Measurements from ENCODE around the gene STX16.

Gene STX16

DNA sequence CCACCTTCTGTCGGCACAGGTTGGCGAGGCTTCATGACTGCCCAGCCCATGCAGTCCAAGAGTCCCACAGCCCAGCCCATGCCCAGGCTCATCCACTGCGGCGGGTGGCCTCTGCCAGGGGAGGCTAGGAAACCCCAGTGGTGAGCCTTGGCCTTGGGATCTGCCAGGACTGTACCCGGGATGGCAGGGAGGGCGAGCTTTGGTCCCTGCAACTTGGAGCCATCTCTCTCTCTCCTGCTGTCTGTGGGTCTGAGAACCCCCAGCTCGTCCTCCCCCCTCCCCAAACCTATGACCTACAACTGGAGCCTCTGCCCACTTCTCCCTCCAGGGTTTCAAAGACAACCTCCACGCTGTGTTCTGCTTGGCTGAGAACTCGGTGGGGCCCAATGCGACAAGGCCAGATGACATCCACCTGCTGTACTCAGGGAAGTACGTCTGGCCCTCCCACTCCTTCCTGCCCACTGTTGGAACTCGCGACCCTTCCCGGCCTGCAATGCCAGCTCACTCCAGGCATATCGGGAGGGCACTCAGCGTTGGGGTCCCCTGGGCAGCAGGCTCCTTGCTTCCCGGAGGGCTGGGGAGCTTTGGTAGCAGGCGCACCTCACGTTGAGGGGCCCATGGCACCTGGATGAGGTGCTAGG lies 61.2 kb downstream of the STX16 start:
- H3K27ac ChIP-seq (ENCODE audit: low read depth, low read length) = no peak overlapping the region
- no peaks in the 10 kb centered on the region for H3K9me3 ChIP-seq (ENCODE audit: low read length)
- no peak overlapping the region for H3K9ac ChIP-seq (ENCODE audit: low read length)
- H3K4me1 ChIP-seq (ENCODE audit: insufficient read depth, low read length) = no peaks in the 10 kb centered on the region
- H3K36me3 ChIP-seq (ENCODE audit: insufficient read depth, low read length) = no peaks in the 10 kb centered on the region
- no peaks in the 10 kb centered on the region for H3K27me3 ChIP-seq (ENCODE audit: control insufficient read depth in 1 of 2, insufficient read depth in 2 of 2, low read length in 2 of 2)
- H3K4me3 ChIP-seq (ENCODE audit: low read depth in 1 of 2, low read length in 2 of 2) = no peak overlapping the region

- Histone ChIP-seq H3K27me3 (ENCODE audit: control insufficient read depth in 1 of 2, insufficient read depth in 2 of 2, low read length in 2 of 2) (no peaks in the 10 kb centered on the region), H3K4me3 (ENCODE audit: low read depth in 1 of 2, low read length in 2 of 2) (no peak overlapping the region), H3K27ac (ENCODE audit: low read depth, low read length) (no peak overlapping the region), H3K9ac (ENCODE audit: low read length) (no peak overlapping the region), H3K36me3 (ENCODE audit: insufficient read depth, low read length) (no peaks in the 10 kb centered on the region), H3K9me3 (ENCODE audit: low read length) (no peaks in the 10 kb centered on the region), H3K4me1 (ENCODE audit: insufficient read depth, low read length) (no peaks in the 10 kb centered on the region)
Measured at GRCh38 chr20:58712806-58713731, 62.0 kb downstream of the STX16 start.

- no peaks in the 10 kb centered on the region for H3K36me3 ChIP-seq (ENCODE audit: insufficient read depth, low read length)
- no peak overlapping the region for H3K4me3 ChIP-seq (ENCODE audit: low read depth in 1 of 2, low read length in 2 of 2)
Measured at GRCh38 chr20:58713801-58714339, 62.8 kb downstream of the STX16 start.

GRCh38 chr20:58714340-58714922 lies 63.3 kb downstream of the STX16 start:
- Histone ChIP-seq H3K27ac (ENCODE audit: low read depth, low read length) (no peak overlapping the region), H3K9ac (ENCODE audit: low read length) (no peak overlapping the region), H3K4me3 (ENCODE audit: low read depth in 1 of 2, low read length in 2 of 2) (no peak overlapping the region), H3K4me1 (ENCODE audit: insufficient read depth, low read length) (no peaks in the 10 kb centered on the region), H3K27me3 (ENCODE audit: control insufficient read depth in 1 of 2, insufficient read depth in 2 of 2, low read length in 2 of 2) (no peaks in the 10 kb centered on the region), H3K36me3 (ENCODE audit: insufficient read depth, low read length) (no peaks in the 10 kb centered on the region), H3K9me3 (ENCODE audit: low read length) (no peaks in the 10 kb centered on the region)

More at GRCh38 chr20:58713801-58714339, 62.8 kb downstream of the STX16 start:
- no peak overlapping the region for H3K27ac ChIP-seq (ENCODE audit: low read depth, low read length)
- no peaks in the 10 kb centered on the region for H3K27me3 ChIP-seq (ENCODE audit: control insufficient read depth in 1 of 2, insufficient read depth in 2 of 2, low read length in 2 of 2)
- H3K9me3 ChIP-seq (ENCODE audit: low read length) = no peaks in the 10 kb centered on the region
- no peak overlapping the region for H3K9ac ChIP-seq (ENCODE audit: low read length)
- no peaks in the 10 kb centered on the region for H3K4me1 ChIP-seq (ENCODE audit: insufficient read depth, low read length)

- Histone ChIP-seq H3K36me3 (ENCODE audit: insufficient read depth, low read length) (no peaks in the 10 kb centered on the region), H3K9me3 (ENCODE audit: low read length) (no peaks in the 10 kb centered on the region), H3K27me3 (ENCODE audit: control insufficient read depth in 1 of 2, insufficient read depth in 2 of 2, low read length in 2 of 2) (no peaks in the 10 kb centered on the region), H3K27ac (ENCODE audit: low read depth, low read length) (no peak overlapping the region), H3K9ac (ENCODE audit: low read length) (no peak overlapping the region), H3K4me3 (ENCODE audit: low read depth in 1 of 2, low read length in 2 of 2) (no peak overlapping the region), H3K4me1 (ENCODE audit: insufficient read depth, low read length) (no peaks in the 10 kb centered on the region)
Measured at GRCh38 chr20:58714923-58715351, 63.9 kb downstream of the STX16 start.

DNA sequence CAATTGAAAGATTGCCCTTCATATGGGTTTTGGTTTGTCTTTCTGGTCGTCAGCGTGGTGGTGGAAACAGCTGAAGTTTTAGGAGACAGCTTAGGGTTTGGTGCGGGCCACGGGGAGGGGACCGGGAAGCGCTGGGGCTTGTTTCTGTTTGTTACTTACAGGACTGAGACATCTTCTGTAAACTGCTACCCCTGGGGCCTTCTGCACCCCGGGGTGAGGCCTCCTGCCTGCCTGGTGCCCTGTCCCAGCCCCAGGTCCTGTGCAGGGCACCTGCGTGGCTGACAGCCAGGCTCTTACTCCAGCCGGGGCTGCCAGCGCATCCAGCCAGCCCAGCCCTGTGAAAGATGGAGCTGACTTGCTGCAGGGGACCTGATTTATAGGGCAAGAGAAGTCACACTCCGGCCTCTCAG lies 64.3 kb downstream of the STX16 start:
- no peaks in the 10 kb centered on the region for H3K27me3 ChIP-seq (ENCODE audit: control insufficient read depth in 1 of 2, insufficient read depth in 2 of 2, low read length in 2 of 2)
- H3K4me3 ChIP-seq (ENCODE audit: low read depth in 1 of 2, low read length in 2 of 2) = no peak overlapping the region
- no peak overlapping the region for H3K9ac ChIP-seq (ENCODE audit: low read length)
- no peaks in the 10 kb centered on the region for H3K36me3 ChIP-seq (ENCODE audit: insufficient read depth, low read length)
- H3K27ac ChIP-seq (ENCODE audit: low read depth, low read length) = no peak overlapping the region
- H3K9me3 ChIP-seq (ENCODE audit: low read length) = no peaks in the 10 kb centered on the region
- H3K4me1 ChIP-seq (ENCODE audit: insufficient read depth, low read length) = no peaks in the 10 kb centered on the region

GRCh38 chr20:58715801-58716475 lies 64.9 kb downstream of the STX16 start:
- Histone ChIP-seq H3K4me3 (ENCODE audit: low read depth in 1 of 2, low read length in 2 of 2) (no peak overlapping the region), H3K9ac (ENCODE audit: low read length) (no peak overlapping the region), H3K36me3 (ENCODE audit: insufficient read depth, low read length) (no peaks in the 10 kb centered on the region), H3K4me1 (ENCODE audit: insufficient read depth, low read length) (no peaks in the 10 kb centered on the region), H3K9me3 (ENCODE audit: low read length) (no peaks in the 10 kb centered on the region), H3K27me3 (ENCODE audit: control insufficient read depth in 1 of 2, insufficient read depth in 2 of 2, low read length in 2 of 2) (no peaks in the 10 kb centered on the region), H3K27ac (ENCODE audit: low read depth, low read length) (no peak overlapping the region)

DNA sequence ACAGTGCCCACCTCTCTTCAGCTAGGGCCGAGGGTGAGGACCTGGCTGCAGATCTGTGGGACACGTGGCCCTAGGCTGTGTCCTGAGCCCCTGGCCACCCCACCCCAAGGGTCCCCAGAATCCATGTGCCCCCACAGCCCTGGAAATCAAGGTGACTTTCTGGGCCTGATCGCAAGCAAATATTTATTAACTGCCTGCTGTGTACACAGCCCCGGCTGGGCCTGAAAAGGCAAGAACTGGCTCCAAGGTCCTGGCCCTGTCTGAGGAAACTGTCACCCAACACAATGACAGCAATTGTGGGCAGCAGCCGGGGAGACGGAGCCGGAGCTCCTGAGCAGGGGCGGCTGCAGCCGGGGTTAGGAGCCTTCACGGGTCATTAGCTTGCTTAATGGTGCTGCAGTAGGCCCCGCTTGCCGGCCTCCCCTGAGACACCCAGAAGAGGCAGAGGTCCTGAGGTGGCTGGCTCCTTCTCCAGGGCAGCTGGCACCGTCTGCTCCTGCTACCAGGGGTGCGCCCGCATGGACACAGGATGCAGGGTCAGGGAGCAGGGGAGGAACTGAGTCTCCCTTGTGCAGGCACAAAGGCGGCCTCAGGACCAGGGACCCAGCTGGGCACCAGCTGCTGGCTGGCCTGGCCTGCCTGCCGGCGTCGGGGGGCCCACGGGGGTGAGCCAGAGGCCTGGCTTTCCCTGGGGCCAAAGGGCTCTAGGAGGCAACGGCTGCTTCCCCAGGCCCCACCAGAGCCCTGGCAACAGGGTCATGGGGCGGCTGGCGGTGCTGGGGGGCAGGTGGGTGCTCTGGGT lies 65.6 kb downstream of the STX16 start:
- no peak overlapping the region for H3K27ac ChIP-seq (ENCODE audit: low read depth, low read length)
- no peak overlapping the region for H3K9ac ChIP-seq (ENCODE audit: low read length)
- no peaks in the 10 kb centered on the region for H3K9me3 ChIP-seq (ENCODE audit: low read length)
- H3K4me1 ChIP-seq (ENCODE audit: insufficient read depth, low read length) = no peaks in the 10 kb centered on the region
- no peaks in the 10 kb centered on the region for H3K27me3 ChIP-seq (ENCODE audit: control insufficient read depth in 1 of 2, insufficient read depth in 2 of 2, low read length in 2 of 2)
- H3K4me3 ChIP-seq (ENCODE audit: low read depth in 1 of 2, low read length in 2 of 2) = no peak overlapping the region
- no peaks in the 10 kb centered on the region for H3K36me3 ChIP-seq (ENCODE audit: insufficient read depth, low read length)

- no peak overlapping the region for H3K9ac ChIP-seq (ENCODE audit: low read length)
- H3K27me3 ChIP-seq (ENCODE audit: control insufficient read depth in 1 of 2, insufficient read depth in 2 of 2, low read length in 2 of 2) = no peaks in the 10 kb centered on the region
- H3K4me1 ChIP-seq (ENCODE audit: insufficient read depth, low read length) = no peaks in the 10 kb centered on the region
- no peak overlapping the region for H3K27ac ChIP-seq (ENCODE audit: low read depth, low read length)
- H3K4me3 ChIP-seq (ENCODE audit: low read depth in 1 of 2, low read length in 2 of 2) = no peak overlapping the region
- H3K36me3 ChIP-seq (ENCODE audit: insufficient read depth, low read length) = no peaks in the 10 kb centered on the region
- H3K9me3 ChIP-seq (ENCODE audit: low read length) = no peaks in the 10 kb centered on the region
Measured at GRCh38 chr20:58717278-58718091, 66.4 kb downstream of the STX16 start.

DNA sequence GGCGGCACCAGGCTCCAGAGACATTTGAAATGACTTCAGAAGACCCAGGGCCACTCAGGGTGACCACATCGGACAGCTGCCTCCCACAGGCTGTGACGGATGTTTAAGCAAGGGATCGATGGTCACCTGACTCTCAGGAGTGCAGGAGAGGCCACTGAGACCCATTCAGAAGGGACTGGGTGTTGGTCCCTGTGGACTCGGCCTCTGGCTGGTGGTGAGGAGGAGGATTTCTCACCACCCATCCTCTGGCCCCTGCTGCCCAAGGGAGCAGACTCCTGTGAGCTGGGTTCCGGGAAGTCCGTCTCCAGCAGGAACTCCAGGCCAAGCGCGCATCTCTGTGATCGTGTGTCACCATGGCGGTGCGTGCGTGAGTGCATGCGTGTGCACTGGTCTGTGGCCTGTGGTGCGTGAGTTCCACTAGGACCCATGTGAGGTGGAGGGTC lies 67.1 kb downstream of the STX16 start:
- no peak overlapping the region for H3K9ac ChIP-seq (ENCODE audit: low read length)
- H3K4me3 ChIP-seq (ENCODE audit: low read depth in 1 of 2, low read length in 2 of 2) = no peak overlapping the region
- H3K27ac ChIP-seq (ENCODE audit: low read depth, low read length) = no peak overlapping the region
- H3K27me3 ChIP-seq (ENCODE audit: control insufficient read depth in 1 of 2, insufficient read depth in 2 of 2, low read length in 2 of 2) = no peaks in the 10 kb centered on the region
- no peaks in the 10 kb centered on the region for H3K9me3 ChIP-seq (ENCODE audit: low read length)
- no peaks in the 10 kb centered on the region for H3K36me3 ChIP-seq (ENCODE audit: insufficient read depth, low read length)
- H3K4me1 ChIP-seq (ENCODE audit: insufficient read depth, low read length) = no peaks in the 10 kb centered on the region
